ENCODE results near the gene GATA2.

GATA2 gene

DNA sequence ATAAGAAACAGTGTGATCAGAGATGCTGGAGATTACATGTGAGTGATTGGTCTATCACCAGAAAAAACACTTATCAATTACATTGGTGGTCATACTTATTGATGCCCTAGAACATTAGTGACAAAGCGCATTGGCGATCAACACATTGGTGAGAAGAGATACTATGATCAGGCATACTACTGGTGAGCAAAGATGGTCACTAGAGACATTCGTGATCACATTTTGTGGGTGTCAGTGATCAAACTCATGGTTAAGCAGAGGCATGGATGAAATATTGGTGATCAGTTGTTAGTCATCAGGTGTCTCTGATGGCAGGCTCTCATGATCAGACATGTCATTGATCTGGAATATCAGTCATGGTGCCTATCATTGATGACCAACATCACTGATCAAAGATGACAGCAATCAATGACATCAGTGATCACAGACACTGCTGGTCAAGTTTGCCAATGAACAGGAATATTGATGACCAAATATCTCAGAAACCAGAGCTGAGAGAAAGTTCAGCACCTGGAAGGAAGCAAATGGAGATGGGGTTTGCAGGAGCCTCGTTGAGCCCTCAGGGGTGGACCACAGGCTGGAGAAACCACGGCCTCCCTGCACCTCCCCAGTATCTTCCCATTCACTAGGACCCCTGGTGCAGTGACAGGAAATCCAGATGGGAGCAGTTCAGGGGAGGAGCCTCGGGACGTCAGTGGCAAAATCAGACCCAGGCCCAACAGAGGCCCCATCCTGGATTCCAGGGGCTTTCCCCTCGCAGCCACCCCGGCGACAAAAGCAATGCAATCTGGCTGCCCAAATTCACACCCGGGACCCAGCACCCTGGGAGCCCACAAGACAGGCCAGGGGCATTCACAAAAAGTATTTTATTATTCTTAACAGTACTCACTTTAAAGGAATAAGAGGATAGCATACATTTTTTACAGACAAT is 14.2 kb downstream of the GATA2 start:
- no peaks in the 10 kb centered on the region for H3K27me3 ChIP-seq
- TF ChIP-seq CTCF (IDR thresholded peaks at IDR 0.05; ENCODE audit: low read depth, low read length) = no peak
- H3K36me3 ChIP-seq = peaks cover 65% of the 10 kb centered on the region
- peaks cover 44% of the 10 kb centered on the region for H3K4me1 ChIP-seq
- no peaks in the 10 kb centered on the region for H3K9me3 ChIP-seq
- peak overlapping the region; percentile 77; the same call in 1 of the 2 replicates for H3K4me3 ChIP-seq (ENCODE audit: low read depth, low read length)
- peak; percentile 59 for DNase-seq

- no peaks in the 10 kb centered on the region for H3K27me3 ChIP-seq
- no peak for TF ChIP-seq CTCF (IDR thresholded peaks at IDR 0.05; ENCODE audit: low read depth, low read length)
- peaks cover 65% of the 10 kb centered on the region for H3K4me1 ChIP-seq
- H3K4me3 ChIP-seq (ENCODE audit: low read depth, low read length) = no peak overlapping the region
- H3K36me3 ChIP-seq = peaks cover 43% of the 10 kb centered on the region
- DNase-seq = no peak
- no peaks in the 10 kb centered on the region for H3K9me3 ChIP-seq
These were observed 16.3 kb downstream of the GATA2 start for GRCh38 chr3:128476659-128477058.

- TF ChIP-seq CTCF (IDR thresholded peaks at IDR 0.05; ENCODE audit: low read depth, low read length) = no peak
- Histone ChIP-seq H3K4me1 (peaks cover 75% of the 10 kb centered on the region), H3K36me3 (peaks cover 30% of the 10 kb centered on the region)
These were observed 17.6 kb downstream of the GATA2 start for GRCh38 chr3:128475355-128475754.

GRCh38 chr3:128473737-128474136 is 19.3 kb downstream of the GATA2 start:
- Histone ChIP-seq H3K9me3 (no peaks in the 10 kb centered on the region), H3K4me3 (ENCODE audit: low read depth, low read length) (no peak overlapping the region), H3K27me3 (no peaks in the 10 kb centered on the region), H3K36me3 (peaks cover 14% of the 10 kb centered on the region), H3K4me1 (peaks cover 76% of the 10 kb centered on the region)
- DNase-seq = no peak
- TF ChIP-seq CTCF (IDR thresholded peaks at IDR 0.05; ENCODE audit: low read depth, low read length) = no peak

More at GRCh38 chr3:128475355-128475754, 17.6 kb downstream of the GATA2 start:
- DNase-seq = no peak
- no peak overlapping the region for H3K4me3 ChIP-seq (ENCODE audit: low read depth, low read length)
- no peaks in the 10 kb centered on the region for H3K9me3 ChIP-seq
- H3K27me3 ChIP-seq = no peaks in the 10 kb centered on the region

GRCh38 chr3:128473180-128473519 is 19.9 kb downstream of the GATA2 start:
- Histone ChIP-seq H3K9me3 (no peaks in the 10 kb centered on the region), H3K27me3 (no peaks in the 10 kb centered on the region), H3K36me3 (peaks cover 8% of the 10 kb centered on the region), H3K4me3 (ENCODE audit: low read depth, low read length) (no peak overlapping the region), H3K4me1 (peaks cover 75% of the 10 kb centered on the region)
- peak; percentile 89 for DNase-seq
- no peak for TF ChIP-seq CTCF (IDR thresholded peaks at IDR 0.05; ENCODE audit: low read depth, low read length)
